ENCODE measurements around the gene ACTL10.

Gene ACTL10

GRCh38 chr20:33653900-33654596, 12.7 kb upstream of the ACTL10 start:
- no peaks in the 10 kb centered on the region for H3K9me3 Mint-ChIP-seq
- peaks cover 2% of the 10 kb centered on the region in 2 donors for H3K36me3 Mint-ChIP-seq
- DNase-seq (no peak), ATAC-seq (replicated peaks) (no peak)
- no peaks in the 10 kb centered on the region for H3K27me3 Mint-ChIP-seq
- H3K4me3 Mint-ChIP-seq = no peak overlapping the region
- H3K4me1 Mint-ChIP-seq = peaks cover 8 to 17% of the 10 kb centered on the region in 2 donors
- no peak overlapping the region for H3K27ac Mint-ChIP-seq

DNA sequence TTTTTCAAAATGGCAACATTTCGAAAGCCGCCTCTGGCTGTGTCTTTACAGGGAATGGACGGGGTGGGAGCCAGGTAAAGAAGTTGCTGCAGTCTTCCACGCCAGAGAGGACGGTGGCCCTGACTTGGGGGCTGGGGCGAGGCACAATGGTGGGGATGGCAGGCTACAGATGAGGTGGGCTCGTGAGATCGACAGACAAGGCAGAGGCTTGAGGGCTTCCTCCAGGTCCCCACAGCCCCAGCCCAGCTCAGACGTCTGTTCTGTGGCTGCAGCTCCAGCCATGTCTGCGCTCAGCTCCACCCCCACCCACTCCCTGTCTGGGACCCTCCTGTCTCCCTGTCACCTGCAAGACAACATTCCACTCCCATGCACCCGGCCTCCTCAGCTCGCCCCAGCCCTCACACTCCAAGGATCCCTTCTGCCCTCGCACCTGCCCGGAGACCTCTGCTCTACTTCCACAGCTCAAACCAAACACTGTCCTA, 12.0 kb upstream of the ACTL10 start:
- DNase-seq (no peak), ATAC-seq (replicated peaks) (no peak)
- Mint-ChIP-seq H3K36me3 (peaks cover 4 to 5% of the 10 kb centered on the region in 2 donors), H3K4me1 (peaks cover 8 to 17% of the 10 kb centered on the region in 2 donors), H3K27me3 (no peaks in the 10 kb centered on the region), H3K9me3 (no peaks in the 10 kb centered on the region), H3K27ac (peak overlapping the region; percentile 49), H3K4me3 (no peak overlapping the region)

- peaks cover 8 to 17% of the 10 kb centered on the region in 2 donors for H3K4me1 Mint-ChIP-seq
- H3K27ac Mint-ChIP-seq = no peak overlapping the region
- no peaks in the 10 kb centered on the region for H3K27me3 Mint-ChIP-seq
- no peak for ATAC-seq (replicated peaks)
- no peak overlapping the region for H3K4me3 Mint-ChIP-seq
- no peak for DNase-seq
- peaks cover 4 to 5% of the 10 kb centered on the region in 2 donors for H3K36me3 Mint-ChIP-seq
- no peaks in the 10 kb centered on the region for H3K9me3 Mint-ChIP-seq
Measured at GRCh38 chr20:33655164-33655563, 11.6 kb upstream of the ACTL10 start.

DNA sequence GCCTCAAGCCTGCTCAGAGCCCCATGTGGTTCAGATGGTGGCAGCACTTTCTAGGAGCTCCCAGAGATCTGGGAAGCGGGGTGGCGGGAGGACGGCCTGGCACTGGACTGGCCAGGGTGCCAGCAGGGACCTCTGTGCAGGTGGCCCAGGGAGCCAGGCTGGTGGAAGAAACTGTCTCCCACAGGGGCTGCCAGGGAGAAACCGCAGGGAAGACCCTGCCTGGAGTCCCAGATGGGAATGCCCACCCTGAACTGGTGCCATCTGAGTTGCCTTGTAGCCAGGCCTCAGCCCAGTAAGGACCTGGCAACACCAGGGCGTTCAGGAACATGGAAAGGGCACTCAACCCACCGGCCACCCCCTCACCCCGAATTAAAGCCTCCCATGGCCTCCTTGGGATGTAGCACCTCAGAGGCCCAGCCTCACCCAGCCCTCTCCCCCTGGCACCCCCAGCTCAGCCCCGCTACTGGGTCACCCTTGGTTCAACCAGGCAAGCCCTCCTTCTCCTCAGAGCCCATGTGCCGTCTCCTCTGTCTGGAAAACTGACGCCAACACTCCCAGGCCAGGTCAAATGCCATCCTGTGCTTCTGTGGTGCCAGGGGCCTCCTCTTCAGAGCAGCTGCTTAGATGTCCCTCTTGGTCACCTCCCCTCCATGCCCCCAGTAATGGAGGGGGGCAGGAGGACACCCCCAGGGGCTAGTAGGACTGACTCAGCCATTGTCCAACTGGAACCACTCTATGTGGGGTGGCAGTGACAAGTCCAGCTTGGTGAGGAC, 10.5 kb upstream of the ACTL10 start:
- Mint-ChIP-seq H3K36me3 (peaks cover 4 to 5% of the 10 kb centered on the region in 2 donors), H3K27me3 (no peaks in the 10 kb centered on the region), H3K4me3 (no peak overlapping the region), H3K4me1 (peaks cover 8 to 17% of the 10 kb centered on the region in 2 donors), H3K27ac (peak overlapping the region; percentile 9), H3K9me3 (no peaks in the 10 kb centered on the region)
- ATAC-seq (replicated peaks) (no peak), DNase-seq (no peak)

- Mint-ChIP-seq H3K4me3 (no peak overlapping the region), H3K9me3 (no peaks in the 10 kb centered on the region), H3K27me3 (no peaks in the 10 kb centered on the region), H3K27ac (no peak overlapping the region), H3K4me1 (peaks cover 9 to 16% of the 10 kb centered on the region in 2 donors), H3K36me3 (peaks cover 4 to 5% of the 10 kb centered on the region in 2 donors)
- ATAC-seq (replicated peaks) (no peak), DNase-seq (no peak)
Measured at GRCh38 chr20:33656783-33657703, 9.7 kb upstream of the ACTL10 start.

DNA sequence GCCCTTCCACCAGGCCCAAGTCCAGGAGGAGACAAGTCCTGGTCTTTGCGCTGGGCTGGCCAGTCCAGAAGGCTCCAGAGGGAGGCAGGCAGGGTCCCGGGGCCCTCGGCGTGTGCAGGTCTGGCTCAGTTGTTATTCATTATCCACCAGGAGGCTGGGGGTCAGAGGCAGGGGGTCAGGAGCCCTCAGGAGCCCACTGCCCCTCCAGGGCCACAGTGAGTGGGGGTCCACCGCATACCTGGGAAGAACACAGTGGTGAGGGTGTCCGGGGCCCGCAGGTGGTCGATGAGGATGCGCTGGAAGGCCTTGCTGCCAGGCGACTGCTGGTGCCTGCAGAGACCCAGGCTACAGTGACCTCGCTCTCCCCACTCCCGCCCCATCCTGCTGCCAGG, 9.0 kb upstream of the ACTL10 start:
- Mint-ChIP-seq H3K4me3 (no peak overlapping the region), H3K27ac (no peak overlapping the region), H3K27me3 (no peaks in the 10 kb centered on the region), H3K36me3 (peaks cover 4 to 5% of the 10 kb centered on the region in 2 donors), H3K4me1 (peaks cover 11 to 12% of the 10 kb centered on the region in 2 donors), H3K9me3 (no peaks in the 10 kb centered on the region)
- ATAC-seq (replicated peaks) (no peak), DNase-seq (no peak)

DNA sequence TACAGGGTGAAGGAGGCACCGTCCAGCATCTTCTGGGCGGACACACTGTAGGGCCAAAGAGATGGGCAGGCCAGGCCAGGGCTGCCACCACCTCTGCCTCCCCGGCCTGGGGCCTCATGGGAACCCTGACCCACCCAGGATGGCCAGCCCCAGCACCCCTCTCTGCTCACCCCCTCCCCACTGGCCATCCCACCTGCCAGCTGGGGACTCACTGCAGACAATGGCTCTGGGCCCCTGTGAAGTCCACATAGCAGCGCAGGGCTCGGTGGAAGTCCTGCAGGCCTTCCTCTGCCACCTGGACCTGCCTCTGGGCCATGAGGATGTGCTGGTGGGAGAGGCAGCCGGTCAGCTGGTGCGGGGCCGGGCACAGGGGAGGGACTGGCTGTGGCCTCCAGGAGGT, 8.2 kb upstream of the ACTL10 start:
- peaks cover 4 to 5% of the 10 kb centered on the region in 2 donors for H3K36me3 Mint-ChIP-seq
- no peaks in the 10 kb centered on the region for H3K27me3 Mint-ChIP-seq
- no peak overlapping the region for H3K4me3 Mint-ChIP-seq
- no peaks in the 10 kb centered on the region for H3K9me3 Mint-ChIP-seq
- H3K4me1 Mint-ChIP-seq = peaks cover 8 to 10% of the 10 kb centered on the region in 2 donors
- ATAC-seq (replicated peaks) = no peak
- no peak for DNase-seq
- H3K27ac Mint-ChIP-seq = no peak overlapping the region

- H3K27me3 Mint-ChIP-seq = no peaks in the 10 kb centered on the region
- H3K4me1 Mint-ChIP-seq = peaks cover 9 to 10% of the 10 kb centered on the region in 2 donors
- DNase-seq (no peak), ATAC-seq (replicated peaks) (no peak)
- no peak overlapping the region for H3K4me3 Mint-ChIP-seq
- no peak overlapping the region for H3K27ac Mint-ChIP-seq
- H3K9me3 Mint-ChIP-seq = no peaks in the 10 kb centered on the region
- peaks cover 4 to 5% of the 10 kb centered on the region in 2 donors for H3K36me3 Mint-ChIP-seq
Measured at GRCh38 chr20:33658929-33659328, 7.8 kb upstream of the ACTL10 start.

GRCh38 chr20:33659341-33660034, 7.3 kb upstream of the ACTL10 start:
- DNase-seq (no peak), ATAC-seq (replicated peaks) (no peak)
- H3K27ac Mint-ChIP-seq = no peak overlapping the region
- H3K4me1 Mint-ChIP-seq = peaks cover 12 to 16% of the 10 kb centered on the region in 2 donors
- no peaks in the 10 kb centered on the region for H3K27me3 Mint-ChIP-seq
- H3K9me3 Mint-ChIP-seq = no peaks in the 10 kb centered on the region
- no peak overlapping the region for H3K4me3 Mint-ChIP-seq
- H3K36me3 Mint-ChIP-seq = peaks cover 4 to 5% of the 10 kb centered on the region in 2 donors

GRCh38 chr20:33660035-33660684, 6.6 kb upstream of the ACTL10 start:
- DNase-seq (no peak), ATAC-seq (replicated peaks) (no peak)
- Mint-ChIP-seq H3K9me3 (no peaks in the 10 kb centered on the region), H3K27ac (no peak overlapping the region), H3K27me3 (no peaks in the 10 kb centered on the region), H3K4me3 (no peak overlapping the region), H3K4me1 (peaks cover 17 to 22% of the 10 kb centered on the region in 2 donors), H3K36me3 (peaks cover 4 to 5% of the 10 kb centered on the region in 2 donors)

DNA sequence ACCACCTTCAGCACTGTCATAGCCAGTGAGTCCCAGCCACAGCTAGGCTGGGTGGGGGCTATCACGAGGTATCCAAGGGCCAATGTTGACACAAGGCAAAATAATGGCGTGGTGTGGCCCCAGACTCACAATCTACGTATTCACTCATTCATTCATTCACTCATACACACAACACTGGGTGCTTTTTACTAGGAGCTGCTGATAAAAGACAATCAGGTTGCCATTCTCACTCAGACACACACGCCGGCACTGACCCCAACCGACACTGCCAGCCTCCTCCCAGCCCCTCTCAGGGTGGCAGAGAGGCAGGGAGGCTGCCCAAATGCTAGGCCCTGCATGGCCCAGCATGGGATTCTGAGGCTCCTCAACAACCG, 6.1 kb upstream of the ACTL10 start:
- no peaks in the 10 kb centered on the region for H3K27me3 Mint-ChIP-seq
- DNase-seq (no peak), ATAC-seq (replicated peaks) (no peak)
- peaks cover 4 to 5% of the 10 kb centered on the region in 2 donors for H3K36me3 Mint-ChIP-seq
- H3K4me1 Mint-ChIP-seq = peaks cover 17 to 25% of the 10 kb centered on the region in 2 donors
- H3K9me3 Mint-ChIP-seq = no peaks in the 10 kb centered on the region
- no peak overlapping the region for H3K4me3 Mint-ChIP-seq
- H3K27ac Mint-ChIP-seq = no peak overlapping the region

- Mint-ChIP-seq H3K4me1 (peaks cover 23 to 34% of the 10 kb centered on the region in 2 donors), H3K4me3 (peak within 1 kb of the TSS; percentile 84 to 89), H3K27ac (peak within 1 kb of the TSS; percentile 81), H3K36me3 (peaks cover 4 to 6% of the 10 kb centered on the region in 2 donors), H3K9me3 (no peaks in the 10 kb centered on the region), H3K27me3 (no peaks in the 10 kb centered on the region)
- ATAC-seq (replicated peaks) = no peak
- DNase-seq = no peak
Measured at GRCh38 chr20:33662172-33662571, 4.6 kb upstream of the ACTL10 start, which contains the start of gene C20orf144. Gene C20orf144 (plus strand): TSS chr20:33662327. CDS start chr20:33662346, 19 bp downstream.
